ENCODE results near the gene JARID2. TPM values are rescaled to one million over a fixed set of nuclear protein-coding genes. Genes with fewer than 3 reads are reported as not detected.

JARID2 gene
- total and polyA plus RNA-seq, 10 of the 15 experiments (the other 5 are each of a cell fraction or from before 2014, with no cell fraction given) = 4.2 to 21.6 (median 11.7) TPM

GRCh38 chr6:15481390-15482291 is 235.8 kb downstream of the JARID2 start:
- CTCF ChIA-PET = interaction anchor here (0.7 to 2.3 kb wide), 6 partner anchors 13 to 1269 kb away, joined by 3 to 11 read pairs (median 4); no protein-coding TSS in a partner anchor
- no peaks in the 10 kb centered on the region for H4K20me1 ChIP-seq (ENCODE audit: control insufficient read depth, insufficient read depth)
- 72% methylated on average over 10 of the region's 10 CpGs for WGBS (ENCODE audit: insufficient coverage, insufficient replicate concordance, low lambda C conversion rate, missing lambda C conversion rate)
- TF ChIP-seq MTA2 (IDR thresholded peaks at IDR 0.05; ENCODE audit: low read depth) (peak; percentile 76), NR2F1 (conservative IDR thresholded peaks at IDR 0.05) (peak; percentile 54; the same call in 1 of the 2 replicates), HDAC2 (IDR thresholded peaks at IDR 0.05) (no peak), ZNF274 (IDR thresholded peaks at IDR 0.05; ENCODE audit: insufficient read depth, insufficient read length) (no peak), ATF7 (IDR thresholded peaks at IDR 0.05; ENCODE audit: low read depth) (peak; percentile 35; the same call in 1 of the 2 replicates), IKZF2 (IDR thresholded peaks at IDR 0.05) (peak; percentile 22 to 34; a peak in 2 of 4 replicates), RAD51 (IDR thresholded peaks at IDR 0.05) (peak; percentile 71; the same call in 1 of the 2 replicates), RUNX3 (IDR thresholded peaks at IDR 0.05; ENCODE audit: low read length) (peak; percentile 64), DPF2 (IDR thresholded peaks at IDR 0.05) (peak; percentile 66; the same call in 1 of the 2 replicates), EP300 (IDR thresholded peaks at IDR 0.05; ENCODE audit: borderline replicate concordance in 1 of 2, control insufficient read depth in 1 of 2, low read depth in 2 of 2, low read length in 2 of 2) (peak in 1 of 2 experiments; percentile 9; a peak in 1 of 4 replicates), ZNF384 (IDR thresholded peaks at IDR 0.05; ENCODE audit: borderline replicate concordance, low read depth, low read length) (peak; percentile 9; the same call in 1 of the 2 replicates), MLLT1 (IDR thresholded peaks at IDR 0.05) (0 out of 2 replicates have a peak, but pooled peaks have one; percentile 32), TCF12 (IDR thresholded peaks at IDR 0.05; ENCODE audit: low read depth, low read length) (0 out of 2 replicates have a peak, but pooled peaks have one; percentile 47), NFXL1 (IDR thresholded peaks at IDR 0.05; ENCODE audit: borderline replicate concordance) (no peak), NRF1 (conservative IDR thresholded peaks at IDR 0.05; ENCODE audit: low read depth, low read length) (no peak), NBN (IDR thresholded peaks at IDR 0.05) (0 out of 2 replicates have a peak, but pooled peaks have one; percentile 15), BHLHE40 (IDR thresholded peaks at IDR 0.05; ENCODE audit: borderline replicate concordance in 1 of 2, low read depth in 2 of 2, low read length in 1 of 2) (peak; percentile 25 to 59; a peak in 2 of 4 replicates), PBX3 (IDR thresholded peaks at IDR 0.05; ENCODE audit: insufficient replicate concordance, low read depth, low read length) (peak; percentile 90), TCF3 (IDR thresholded peaks at IDR 0.05; ENCODE audit: borderline replicate concordance, insufficient read depth, low read depth, low read length) (no peak), SRF (IDR thresholded peaks at IDR 0.05; ENCODE audit: low read depth in 2 of 2, low read length in 2 of 2) (no peak), ETV6 (conservative IDR thresholded peaks at IDR 0.05 in 1 of 2, IDR thresholded peaks at IDR 0.05 in 1 of 2; ENCODE audit: borderline replicate concordance in 1 of 2, low read depth in 1 of 2) (no peak)

More at GRCh38 chr6:15481390-15482291, 235.8 kb downstream of the JARID2 start:
- Histone ChIP-seq H3K4me1 (ENCODE audit: control insufficient read depth, insufficient read depth, low read length) (no peaks in the 10 kb centered on the region), H3K79me2 (ENCODE audit: control insufficient read depth, insufficient read depth, low read length) (peaks cover 28% of the 10 kb centered on the region), H3K27me3 (replicated peaks in 1 of 2; ENCODE audit: control insufficient read depth in 2 of 2, insufficient read depth in 2 of 2, low read length in 1 of 2) (no peaks in the 10 kb centered on the region), H3K4me3 (no peak overlapping the region), H3K4me2 (ENCODE audit: control insufficient read depth, insufficient read depth) (no peak overlapping the region), H3K27ac (ENCODE audit: control insufficient read depth, insufficient read depth) (no peak overlapping the region), H3K9ac (ENCODE audit: control insufficient read depth, insufficient read depth, low read length) (no peak overlapping the region), H3K9me3 (replicated peaks; ENCODE audit: control insufficient read depth, insufficient read depth, low read length) (no peaks in the 10 kb centered on the region), H3K36me3 (ENCODE audit: control insufficient read depth in 2 of 2, insufficient read depth in 2 of 2, low read length in 1 of 2) (peaks cover 3 to 7% of the 10 kb centered on the region in 2 experiments), H2AFZ (ENCODE audit: control insufficient read depth, low read depth, low read length) (no peak overlapping the region)
- SMC1A ChIA-PET (ENCODE audit: uncharacterized antibody, unreplicated experiment) = interaction anchor here (0.6 to 2.5 kb wide), 5 partner anchors 9 to 139 kb away, joined by 3 to 7 read pairs (median 4); no protein-coding TSS in a partner anchor
- peak; percentile 34; the same call in 2 of the 3 replicates for ATAC-seq
- intact Hi-C loops (cut with micrococcal nuclease; ENCODE audit: unreplicated experiment) = no loop called here
- BruUV-seq (replicated peaks) = no TSS peak
- FAIRE-seq = no peak
- RAD21 ChIA-PET (ENCODE audit: unreplicated experiment) = interaction anchor here (0.6 to 1.8 kb wide), 5 partner anchors 9 to 849 kb away, joined by 3 to 4 read pairs (median 3); no protein-coding TSS in a partner anchor
- no peak for DNase-seq (ENCODE audit: low read depth, low spot score)
- in situ Hi-C loops (cut with MboI) = loop anchor here (25.0 kb wide), 1 partner anchor 1269 kb away; no protein-coding TSS in a partner anchor
- POLR2A ChIA-PET = interaction anchor here (0.8 to 1.4 kb wide), 4 partner anchors 60 to 595 kb away, joined by 3 to 5 read pairs (median 3); no protein-coding TSS in a partner anchor
